Right atrium auricular region (tissue), 2 donors: ENCODE measurements around the gene DNAJC15. TPM values are rescaled to one million over a fixed set of nuclear protein-coding genes. Genes with fewer than 3 reads are reported as not detected.
"Not testable (repeated sequence)": the region's sequence is repeated elsewhere in the genome, so short reads cannot be mapped to it uniquely, and the experiment has no call there.

Source experiments
- DNase-seq: peaks from one replicate; pipeline ENCODE4 v3.0.0-alpha.2; 2019; ENCODE audit warnings: low spot score
- H3K27ac ChIP-seq, 2 donors: fragments of 200-600 bp; sonication (generic); 1 replicate in 1 of 2; 2 replicates in 1 of 2; pipeline ENCODE4 v1.5.1; 2016 to 2019
- H3K27me3 ChIP-seq, 2 donors: fragments of 200-600 bp; sonication (generic); one replicate each; pipeline versions ENCODE4 v1.5.1 to v1.6.0; 2017 to 2019
- H3K36me3 ChIP-seq: fragments of 200-600 bp; sonication (generic); one replicate; pipeline ENCODE4 v1.5.1; 2016
- H3K4me1 ChIP-seq, 2 donors: fragments of 200-600 bp; sonication (generic); one replicate each; pipeline versions ENCODE4 v1.5.1 to v1.6.0; 2017 to 2019
- H3K4me3 ChIP-seq, 2 donors: fragments of 200-600 bp; sonication (generic); 1 replicate in 1 of 2; 2 replicates in 1 of 2; pipeline ENCODE4 v1.5.1; 2017 to 2019; ENCODE audit warnings: mild to moderate bottlenecking in 1 of 2, moderate library complexity in 1 of 2
- H3K9me3 ChIP-seq, 2 donors: fragments of 200-600 bp; sonication (generic); one replicate each; pipeline ENCODE4 v1.5.1; 2019
- total RNA-seq, 2 donors: library from RNA; depleted of rRNA; stranded (reverse); fragments of >200 nt; gene quantifications; one replicate each; pipeline ENCODE4 v1.1.0, GENCODE V29; 2016
- TF ChIP-seq, protein P1 (sequence below), 2 donors: fragments of 200-600 bp; sonication (generic); IDR thresholded peaks; one replicate each; pipeline ENCODE4 v1.5.1; 2019; ENCODE audit warnings: antibody characterized with exemption in 2 of 2

Gene DNAJC15
- total RNA-seq, 2 donors from 2014 or later: 10.8 to 14.0 TPM

DNA sequence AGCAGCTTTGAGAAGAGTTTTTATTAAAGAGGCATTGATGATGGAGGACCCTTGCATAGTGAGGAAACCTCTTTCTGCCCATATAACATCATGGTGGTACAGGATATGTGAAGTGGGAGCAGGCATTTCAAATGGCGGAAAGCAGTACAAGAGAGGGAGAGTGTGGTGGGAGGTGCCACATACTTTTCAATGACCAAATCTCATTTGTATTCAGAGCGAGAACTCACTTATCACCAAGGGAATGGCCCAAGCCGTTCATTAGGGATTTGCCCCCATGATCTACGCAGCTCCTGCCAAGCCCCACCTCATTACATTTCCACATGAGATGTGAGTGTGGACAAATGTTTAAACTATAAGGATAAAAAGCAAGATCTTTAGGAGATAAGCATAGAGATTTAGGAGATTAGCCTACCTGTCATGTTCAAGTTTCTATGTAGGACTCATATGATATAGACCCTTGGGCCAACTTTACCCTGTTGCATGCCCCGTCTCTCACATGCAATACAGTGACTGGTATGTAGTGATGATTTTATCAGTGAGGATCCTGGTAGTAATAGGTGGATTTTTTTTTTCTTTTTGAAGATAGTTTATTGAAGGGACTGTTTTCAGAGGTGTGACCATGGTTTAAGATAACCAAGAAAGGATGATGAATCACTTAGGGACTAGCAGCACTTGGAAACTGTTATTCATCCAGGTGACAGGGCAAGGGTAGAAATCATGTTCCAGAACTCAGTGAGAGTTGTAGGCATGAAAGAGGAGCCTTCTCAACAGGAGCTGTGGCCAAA is 38.3 kb downstream of the DNAJC15 start:
- no peaks in the 10 kb centered on the region for H3K36me3 ChIP-seq
- H3K4me3 ChIP-seq: no peak overlapping the region
- TF ChIP-seq, protein P1, sequence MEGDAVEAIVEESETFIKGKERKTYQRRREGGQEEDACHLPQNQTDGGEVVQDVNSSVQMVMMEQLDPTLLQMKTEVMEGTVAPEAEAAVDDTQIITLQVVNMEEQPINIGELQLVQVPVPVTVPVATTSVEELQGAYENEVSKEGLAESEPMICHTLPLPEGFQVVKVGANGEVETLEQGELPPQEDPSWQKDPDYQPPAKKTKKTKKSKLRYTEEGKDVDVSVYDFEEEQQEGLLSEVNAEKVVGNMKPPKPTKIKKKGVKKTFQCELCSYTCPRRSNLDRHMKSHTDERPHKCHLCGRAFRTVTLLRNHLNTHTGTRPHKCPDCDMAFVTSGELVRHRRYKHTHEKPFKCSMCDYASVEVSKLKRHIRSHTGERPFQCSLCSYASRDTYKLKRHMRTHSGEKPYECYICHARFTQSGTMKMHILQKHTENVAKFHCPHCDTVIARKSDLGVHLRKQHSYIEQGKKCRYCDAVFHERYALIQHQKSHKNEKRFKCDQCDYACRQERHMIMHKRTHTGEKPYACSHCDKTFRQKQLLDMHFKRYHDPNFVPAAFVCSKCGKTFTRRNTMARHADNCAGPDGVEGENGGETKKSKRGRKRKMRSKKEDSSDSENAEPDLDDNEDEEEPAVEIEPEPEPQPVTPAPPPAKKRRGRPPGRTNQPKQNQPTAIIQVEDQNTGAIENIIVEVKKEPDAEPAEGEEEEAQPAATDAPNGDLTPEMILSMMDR (IDR thresholded peaks at IDR 0.05): no peak
- H3K27me3 ChIP-seq: no peaks in the 10 kb centered on the region
- H3K27ac ChIP-seq: no peak overlapping the region
- no peaks in the 10 kb centered on the region for H3K9me3 ChIP-seq
- no peak for DNase-seq
- peaks cover 0 to 18% of the 10 kb centered on the region in 2 donors for H3K4me1 ChIP-seq

GRCh38 chr13:43071824-43072223 is 48.4 kb downstream of the DNAJC15 start:
- Histone ChIP-seq H3K36me3 (no peaks in the 10 kb centered on the region), H3K9me3 (no peaks in the 10 kb centered on the region), H3K27me3 (no peaks in the 10 kb centered on the region), H3K4me1 (peaks cover 0 to under 1% of the 10 kb centered on the region in 2 donors), H3K4me3 (no peak overlapping the region), H3K27ac (no peak overlapping the region)
- TF ChIP-seq, protein P1 (IDR thresholded peaks at IDR 0.05): no peak
- no peak for DNase-seq

- Histone ChIP-seq H3K27ac (no peak overlapping the region), H3K9me3 (no peaks in the 10 kb centered on the region), H3K4me1 (peaks cover 0 to 6% of the 10 kb centered on the region in 2 donors), H3K27me3 (no peaks in the 10 kb centered on the region), H3K36me3 (no peaks in the 10 kb centered on the region), H3K4me3 (no peak overlapping the region)
- no peak for DNase-seq
- TF ChIP-seq, protein P1 (IDR thresholded peaks at IDR 0.05): no peak
These were observed 49.0 kb downstream of the DNAJC15 start for GRCh38 chr13:43072394-43072793.

DNA sequence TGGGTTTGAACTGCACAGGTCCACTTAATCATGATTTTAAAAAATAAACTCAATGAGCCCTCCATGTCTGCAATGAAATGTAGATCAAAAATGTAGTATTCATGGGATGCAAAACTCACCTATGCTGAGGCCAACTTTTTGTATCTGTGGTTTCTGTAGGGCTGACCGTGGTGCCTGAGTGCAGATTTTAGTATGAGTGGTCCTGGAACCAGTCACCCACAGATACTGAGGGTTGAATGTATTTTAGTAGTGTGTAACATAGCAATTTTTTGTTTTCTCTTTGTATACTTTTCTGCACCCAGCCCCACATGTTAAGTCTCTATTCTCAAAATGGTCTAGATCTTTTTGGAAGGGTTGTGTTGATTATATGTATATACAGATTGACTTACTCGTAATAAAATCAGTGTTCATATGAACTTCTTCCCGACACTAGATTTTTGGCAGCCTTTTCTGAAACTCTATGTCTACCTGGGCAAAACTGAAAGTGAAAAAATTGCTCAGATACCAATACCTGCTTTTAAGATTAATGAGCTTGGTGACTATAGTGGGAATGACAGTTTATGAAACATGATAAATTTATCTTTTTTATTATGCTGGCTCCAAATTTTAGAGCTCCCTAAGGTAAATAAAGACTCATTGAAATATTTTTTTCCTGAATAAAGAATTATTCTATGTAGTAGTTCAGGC is 51.6 kb downstream of the DNAJC15 start:
- no peak overlapping the region for H3K4me3 ChIP-seq
- H3K27me3 ChIP-seq: no peaks in the 10 kb centered on the region
- H3K36me3 ChIP-seq: no peaks in the 10 kb centered on the region
- no peak overlapping the region for H3K27ac ChIP-seq
- TF ChIP-seq, protein P1 (IDR thresholded peaks at IDR 0.05): no peak
- H3K9me3 ChIP-seq: no peaks in the 10 kb centered on the region
- DNase-seq: no peak
- peaks cover 0 to 18% of the 10 kb centered on the region in 2 donors for H3K4me1 ChIP-seq

- H3K27ac ChIP-seq, H3K27me3 ChIP-seq, H3K9me3 ChIP-seq, H3K36me3 ChIP-seq, DNase-seq, H3K4me3 ChIP-seq: not testable (repeated sequence)
- peaks cover 0 to 18% of the 10 kb centered on the region in 2 donors for H3K4me1 ChIP-seq
These were observed 52.1 kb downstream of the DNAJC15 start for GRCh38 chr13:43075511-43075902.

GRCh38 chr13:43077046-43077445 is 53.7 kb downstream of the DNAJC15 start:
- Histone ChIP-seq H3K36me3 (no peaks in the 10 kb centered on the region), H3K27me3 (no peaks in the 10 kb centered on the region), H3K27ac (no peak overlapping the region), H3K4me3 (no peak overlapping the region), H3K9me3 (no peaks in the 10 kb centered on the region), H3K4me1 (peaks cover 0 to 18% of the 10 kb centered on the region in 2 donors)
- TF ChIP-seq, protein P1 (IDR thresholded peaks at IDR 0.05): no peak
- DNase-seq: no peak
